ENCODE results near the gene SNHG17.

- no peak for TF ChIP-seq POLR2A (IDR thresholded peaks at IDR 0.05)
- no peak for TF ChIP-seq CTCF (IDR thresholded peaks at IDR 0.05)
These were observed 16.5 kb downstream of the SNHG17 start for GRCh38 chr20:38418509-38419204.

Data from uterus (tissue), 2 donors.